ENCODE results near the gene SHMT2. TPM values are rescaled to one million over a fixed set of nuclear protein-coding genes. Genes with fewer than 3 reads are reported as not detected.

Gene SHMT2
- total RNA-seq, 1 experiment from 2014 or later, result 297 TPM

GRCh38 chr12:57198329-57198728, 31.2 kb upstream of the SHMT2 start:
- Mint-ChIP-seq H3K27me3 (ENCODE audit: low read depth) (no peaks in the 10 kb centered on the region), H3K4me3 (no peak overlapping the region), H3K4me1 (no peaks in the 10 kb centered on the region), H3K36me3 (peaks cover 69% of the 10 kb centered on the region), H3K27ac (no peak overlapping the region), H3K9me3 (no peaks in the 10 kb centered on the region)
- ChIA-PET POLR2A (interaction anchor here (0.7 kb wide), 1 partner anchor 19 kb away, joined by 3 read pairs; no protein-coding TSS in a partner anchor), CTCF (interaction anchor here (0.5 to 2.4 kb wide), 2 partner anchors 15 to 104 kb away, joined by 3 to 12 read pairs; no protein-coding TSS in a partner anchor)
- TF ChIP-seq ZNF281 (CRISPR knock-in tag; IDR thresholded peaks at IDR 0.05), result no peak
- no peak for DNase-seq (ENCODE audit: low spot score)
- no peak for ATAC-seq

DNA sequence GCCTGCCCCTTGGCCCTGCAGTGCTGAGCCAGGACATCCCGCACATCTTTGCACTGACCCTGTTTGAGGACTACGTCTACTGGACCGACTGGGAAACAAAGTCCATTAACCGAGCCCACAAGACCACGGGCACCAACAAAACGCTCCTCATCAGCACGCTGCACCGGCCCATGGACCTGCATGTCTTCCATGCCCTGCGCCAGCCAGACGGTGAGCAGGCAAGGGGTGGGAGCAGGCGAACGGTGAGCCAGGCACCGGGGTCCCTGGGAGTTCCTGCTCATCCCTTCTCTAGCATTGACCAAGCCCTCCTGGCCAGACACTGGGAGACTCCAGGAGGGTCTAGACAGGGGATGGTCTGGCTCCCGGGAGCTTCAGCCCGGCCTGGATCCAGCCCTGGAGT, 30.3 kb upstream of the SHMT2 start:
- CTCF ChIA-PET, result interaction anchor here (0.7 to 2.4 kb wide), 2 partner anchors 13 to 14 kb away, joined by 4 to 12 read pairs; no protein-coding TSS in a partner anchor
- POLR2A ChIA-PET, result no interaction called here
- no peak for TF ChIP-seq NR2C2 (CRISPR knock-in tag; IDR thresholded peaks at IDR 0.05)
- no peak for TF ChIP-seq GRHL2 (CRISPR knock-in tag; IDR thresholded peaks at IDR 0.05; ENCODE audit: insufficient replicate concordance, severe bottlenecking)
- no peak for TF ChIP-seq ZNF232 (CRISPR knock-in tag; IDR thresholded peaks at IDR 0.05)
- TF ChIP-seq ELF4 (CRISPR knock-in tag; IDR thresholded peaks at IDR 0.05; ENCODE audit: low read depth), result no peak
- TF ChIP-seq, protein P1, sequence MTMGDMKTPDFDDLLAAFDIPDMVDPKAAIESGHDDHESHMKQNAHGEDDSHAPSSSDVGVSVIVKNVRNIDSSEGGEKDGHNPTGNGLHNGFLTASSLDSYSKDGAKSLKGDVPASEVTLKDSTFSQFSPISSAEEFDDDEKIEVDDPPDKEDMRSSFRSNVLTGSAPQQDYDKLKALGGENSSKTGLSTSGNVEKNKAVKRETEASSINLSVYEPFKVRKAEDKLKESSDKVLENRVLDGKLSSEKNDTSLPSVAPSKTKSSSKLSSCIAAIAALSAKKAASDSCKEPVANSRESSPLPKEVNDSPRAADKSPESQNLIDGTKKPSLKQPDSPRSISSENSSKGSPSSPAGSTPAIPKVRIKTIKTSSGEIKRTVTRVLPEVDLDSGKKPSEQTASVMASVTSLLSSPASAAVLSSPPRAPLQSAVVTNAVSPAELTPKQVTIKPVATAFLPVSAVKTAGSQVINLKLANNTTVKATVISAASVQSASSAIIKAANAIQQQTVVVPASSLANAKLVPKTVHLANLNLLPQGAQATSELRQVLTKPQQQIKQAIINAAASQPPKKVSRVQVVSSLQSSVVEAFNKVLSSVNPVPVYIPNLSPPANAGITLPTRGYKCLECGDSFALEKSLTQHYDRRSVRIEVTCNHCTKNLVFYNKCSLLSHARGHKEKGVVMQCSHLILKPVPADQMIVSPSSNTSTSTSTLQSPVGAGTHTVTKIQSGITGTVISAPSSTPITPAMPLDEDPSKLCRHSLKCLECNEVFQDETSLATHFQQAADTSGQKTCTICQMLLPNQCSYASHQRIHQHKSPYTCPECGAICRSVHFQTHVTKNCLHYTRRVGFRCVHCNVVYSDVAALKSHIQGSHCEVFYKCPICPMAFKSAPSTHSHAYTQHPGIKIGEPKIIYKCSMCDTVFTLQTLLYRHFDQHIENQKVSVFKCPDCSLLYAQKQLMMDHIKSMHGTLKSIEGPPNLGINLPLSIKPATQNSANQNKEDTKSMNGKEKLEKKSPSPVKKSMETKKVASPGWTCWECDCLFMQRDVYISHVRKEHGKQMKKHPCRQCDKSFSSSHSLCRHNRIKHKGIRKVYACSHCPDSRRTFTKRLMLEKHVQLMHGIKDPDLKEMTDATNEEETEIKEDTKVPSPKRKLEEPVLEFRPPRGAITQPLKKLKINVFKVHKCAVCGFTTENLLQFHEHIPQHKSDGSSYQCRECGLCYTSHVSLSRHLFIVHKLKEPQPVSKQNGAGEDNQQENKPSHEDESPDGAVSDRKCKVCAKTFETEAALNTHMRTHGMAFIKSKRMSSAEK (CRISPR knock-in tag; IDR thresholded peaks at IDR 0.05; ENCODE audit: borderline replicate concordance), result no peak
- TF ChIP-seq PRRX2 (CRISPR knock-in tag; IDR thresholded peaks at IDR 0.05), result no peak
- TF ChIP-seq FOXP1 (CRISPR knock-in tag; IDR thresholded peaks at IDR 0.05; ENCODE audit: borderline replicate concordance), result no peak
- no peak for TF ChIP-seq FOXP4 (CRISPR knock-in tag; IDR thresholded peaks at IDR 0.05)
- TF ChIP-seq GTF2I (CRISPR knock-in tag; conservative IDR thresholded peaks at IDR 0.05), result no peak
- TF ChIP-seq OVOL2 (CRISPR knock-in tag; IDR thresholded peaks at IDR 0.05; ENCODE audit: borderline replicate concordance), result no peak
- TF ChIP-seq MXD4 (CRISPR knock-in tag; IDR thresholded peaks at IDR 0.05; ENCODE audit: borderline replicate concordance), result no peak
- TF ChIP-seq, protein P2, sequence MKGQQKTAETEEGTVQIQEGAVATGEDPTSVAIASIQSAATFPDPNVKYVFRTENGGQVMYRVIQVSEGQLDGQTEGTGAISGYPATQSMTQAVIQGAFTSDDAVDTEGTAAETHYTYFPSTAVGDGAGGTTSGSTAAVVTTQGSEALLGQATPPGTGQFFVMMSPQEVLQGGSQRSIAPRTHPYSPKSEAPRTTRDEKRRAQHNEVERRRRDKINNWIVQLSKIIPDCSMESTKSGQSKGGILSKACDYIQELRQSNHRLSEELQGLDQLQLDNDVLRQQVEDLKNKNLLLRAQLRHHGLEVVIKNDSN (CRISPR knock-in tag; IDR thresholded peaks at IDR 0.05), result no peak
- TF ChIP-seq GABPB1 (CRISPR knock-in tag; IDR thresholded peaks at IDR 0.05), result no peak
- TF ChIP-seq, protein P3, sequence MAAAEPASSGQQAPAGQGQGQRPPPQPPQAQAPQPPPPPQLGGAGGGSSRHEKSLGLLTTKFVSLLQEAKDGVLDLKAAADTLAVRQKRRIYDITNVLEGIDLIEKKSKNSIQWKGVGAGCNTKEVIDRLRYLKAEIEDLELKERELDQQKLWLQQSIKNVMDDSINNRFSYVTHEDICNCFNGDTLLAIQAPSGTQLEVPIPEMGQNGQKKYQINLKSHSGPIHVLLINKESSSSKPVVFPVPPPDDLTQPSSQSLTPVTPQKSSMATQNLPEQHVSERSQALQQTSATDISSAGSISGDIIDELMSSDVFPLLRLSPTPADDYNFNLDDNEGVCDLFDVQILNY (CRISPR knock-in tag; IDR thresholded peaks at IDR 0.05), result no peak
- TF ChIP-seq FOXJ3 (CRISPR knock-in tag; IDR thresholded peaks at IDR 0.05; ENCODE audit: borderline replicate concordance), result no peak
- TF ChIP-seq, protein P4, sequence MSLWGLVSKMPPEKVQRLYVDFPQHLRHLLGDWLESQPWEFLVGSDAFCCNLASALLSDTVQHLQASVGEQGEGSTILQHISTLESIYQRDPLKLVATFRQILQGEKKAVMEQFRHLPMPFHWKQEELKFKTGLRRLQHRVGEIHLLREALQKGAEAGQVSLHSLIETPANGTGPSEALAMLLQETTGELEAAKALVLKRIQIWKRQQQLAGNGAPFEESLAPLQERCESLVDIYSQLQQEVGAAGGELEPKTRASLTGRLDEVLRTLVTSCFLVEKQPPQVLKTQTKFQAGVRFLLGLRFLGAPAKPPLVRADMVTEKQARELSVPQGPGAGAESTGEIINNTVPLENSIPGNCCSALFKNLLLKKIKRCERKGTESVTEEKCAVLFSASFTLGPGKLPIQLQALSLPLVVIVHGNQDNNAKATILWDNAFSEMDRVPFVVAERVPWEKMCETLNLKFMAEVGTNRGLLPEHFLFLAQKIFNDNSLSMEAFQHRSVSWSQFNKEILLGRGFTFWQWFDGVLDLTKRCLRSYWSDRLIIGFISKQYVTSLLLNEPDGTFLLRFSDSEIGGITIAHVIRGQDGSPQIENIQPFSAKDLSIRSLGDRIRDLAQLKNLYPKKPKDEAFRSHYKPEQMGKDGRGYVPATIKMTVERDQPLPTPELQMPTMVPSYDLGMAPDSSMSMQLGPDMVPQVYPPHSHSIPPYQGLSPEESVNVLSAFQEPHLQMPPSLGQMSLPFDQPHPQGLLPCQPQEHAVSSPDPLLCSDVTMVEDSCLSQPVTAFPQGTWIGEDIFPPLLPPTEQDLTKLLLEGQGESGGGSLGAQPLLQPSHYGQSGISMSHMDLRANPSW (CRISPR knock-in tag; conservative IDR thresholded peaks at IDR 0.05; ENCODE audit: low read depth), result no peak
- ATAC-seq (no peak), DNase-seq (ENCODE audit: low spot score) (no peak)
- H3K4me3 Mint-ChIP-seq, result no peak overlapping the region
- no peak overlapping the region for H3K27ac Mint-ChIP-seq
- H3K4me1 Mint-ChIP-seq, result no peaks in the 10 kb centered on the region
- H3K27me3 Mint-ChIP-seq (ENCODE audit: low read depth), result no peaks in the 10 kb centered on the region
- H3K9me3 Mint-ChIP-seq, result no peaks in the 10 kb centered on the region
- H3K36me3 Mint-ChIP-seq, result peaks cover 71% of the 10 kb centered on the region
